ES-I3 (cell line): Measurements from ENCODE around the gene PPME1.
"Not testable (repeated sequence)": the region's sequence is repeated elsewhere in the genome, so short reads cannot be mapped to it uniquely, and the experiment has no call there.

Experiments
- H3K36me3 ChIP-seq: 2 replicates; pipeline ENCODE4 v1.6.1; 2013; ENCODE audit warnings: mild to moderate bottlenecking, low read length, control low read depth, moderate library complexity; ENCODE audit not compliant: insufficient read depth
- H3K4me1 ChIP-seq: 2 replicates; pipeline ENCODE4 v1.6.1; 2013; ENCODE audit warnings: mild to moderate bottlenecking, control low read depth, low read length; ENCODE audit not compliant: insufficient read depth
- H3K9ac ChIP-seq: 2 replicates; pipeline ENCODE4 v1.6.1; 2013; ENCODE audit warnings: low read depth, mild to moderate bottlenecking, low read length, moderate library complexity
- H3K9me3 ChIP-seq: 2 replicates; pipeline ENCODE4 v1.6.1; 2013; ENCODE audit warnings: mild to moderate bottlenecking, low read length, moderate library complexity; ENCODE audit not compliant: control insufficient read depth, insufficient read depth

PPME1 gene

GRCh38 chr11:74170694-74171629 is at the start of gene PPME1, which contains the start of gene C2CD3:
Gene PPME1 (plus strand): TSS chr11:74171289. CDS start chr11:74171422, 133 bp downstream.
Gene C2CD3 (minus strand): TSS chr11:74171002. CDS start chr11:74170792, 210 bp downstream.
- Histone ChIP-seq H3K9me3 (no peaks in the 10 kb centered on the region), H3K9ac (peak within 1 kb of the TSS; percentile 94), H3K4me1 (peaks cover 13% of the 10 kb centered on the region; the same call in 1 of the 2 replicates), H3K36me3 (no peaks in the 10 kb centered on the region)

GRCh38 chr11:74121804-74122203 is 49.3 kb upstream of the PPME1 start:
- Histone ChIP-seq H3K4me1 (no peaks in the 10 kb centered on the region), H3K9ac (no peak overlapping the region), H3K36me3 (no peaks in the 10 kb centered on the region), H3K9me3 (no peaks in the 10 kb centered on the region)

- Histone ChIP-seq H3K36me3 (no peaks in the 10 kb centered on the region), H3K9ac (no peak overlapping the region)
Measured at GRCh38 chr11:74123008-74123448, 48.1 kb upstream of the PPME1 start.

GRCh38 chr11:74129121-74129520 is 42.0 kb upstream of the PPME1 start:
- H3K4me1 ChIP-seq, H3K9ac ChIP-seq, H3K9me3 ChIP-seq, H3K36me3 ChIP-seq: not testable (repeated sequence)

More at GRCh38 chr11:74123008-74123448, 48.1 kb upstream of the PPME1 start:
- H3K4me1 ChIP-seq = no peaks in the 10 kb centered on the region
- no peaks in the 10 kb centered on the region for H3K9me3 ChIP-seq

GRCh38 chr11:74132833-74133232 is 38.3 kb upstream of the PPME1 start:
- Histone ChIP-seq H3K4me1 (no peaks in the 10 kb centered on the region), H3K9ac (no peak overlapping the region), H3K9me3 (0 out of 2 replicates have a peak, but pooled peaks cover 3% of the 10 kb centered on the region), H3K36me3 (no peaks in the 10 kb centered on the region; the same call in 1 of the 2 replicates)

GRCh38 chr11:74133436-74133835 is 37.7 kb upstream of the PPME1 start:
- Histone ChIP-seq H3K36me3 (no peaks in the 10 kb centered on the region; the same call in 1 of the 2 replicates), H3K9me3 (0 out of 2 replicates have a peak, but pooled peaks cover 3% of the 10 kb centered on the region), H3K4me1 (peaks cover 4% of the 10 kb centered on the region; the same call in 1 of the 2 replicates), H3K9ac (no peak overlapping the region)

- H3K36me3 ChIP-seq = no peaks in the 10 kb centered on the region; the same call in 1 of the 2 replicates
- no peak overlapping the region for H3K9ac ChIP-seq
- peaks cover 8% of the 10 kb centered on the region; the same call in 1 of the 2 replicates for H3K9me3 ChIP-seq
- peaks cover 10% of the 10 kb centered on the region; the same call in 1 of the 2 replicates for H3K4me1 ChIP-seq
Measured at GRCh38 chr11:74134661-74135060, 36.4 kb upstream of the PPME1 start.

- Histone ChIP-seq H3K4me1 (peaks cover 13% of the 10 kb centered on the region), H3K9ac (no peak overlapping the region), H3K9me3 (peaks cover 6% of the 10 kb centered on the region; the same call in 1 of the 2 replicates), H3K36me3 (no peaks in the 10 kb centered on the region; the same call in 1 of the 2 replicates)
Measured at GRCh38 chr11:74135127-74135840, 35.8 kb upstream of the PPME1 start.

- peaks cover 26% of the 10 kb centered on the region for H3K4me1 ChIP-seq
- H3K9me3 ChIP-seq = peaks cover 5% of the 10 kb centered on the region; the same call in 1 of the 2 replicates
- H3K9ac ChIP-seq = no peak overlapping the region
- H3K36me3 ChIP-seq = no peaks in the 10 kb centered on the region
Measured at GRCh38 chr11:74138021-74138420, 33.1 kb upstream of the PPME1 start.

GRCh38 chr11:74138572-74138971 is 32.5 kb upstream of the PPME1 start:
- Histone ChIP-seq H3K9ac (no peak overlapping the region), H3K4me1 (peaks cover 26% of the 10 kb centered on the region), H3K9me3 (peaks cover 5% of the 10 kb centered on the region; the same call in 1 of the 2 replicates), H3K36me3 (no peaks in the 10 kb centered on the region)

GRCh38 chr11:74139151-74139918 is 31.8 kb upstream of the PPME1 start:
- H3K9ac ChIP-seq = 0 out of 2 replicates have a peak overlapping the region, but pooled peaks have one; percentile 1
- H3K36me3 ChIP-seq = no peaks in the 10 kb centered on the region
- peaks cover 26% of the 10 kb centered on the region for H3K4me1 ChIP-seq
- H3K9me3 ChIP-seq = peaks cover 5% of the 10 kb centered on the region; the same call in 1 of the 2 replicates

- not testable (repeated sequence) for H3K9ac ChIP-seq, H3K9me3 ChIP-seq, H3K36me3 ChIP-seq
- H3K4me1 ChIP-seq = peaks cover 26% of the 10 kb centered on the region
Measured at GRCh38 chr11:74139919-74140431, 31.1 kb upstream of the PPME1 start.

GRCh38 chr11:74141241-74141695 is 29.8 kb upstream of the PPME1 start:
- no peaks in the 10 kb centered on the region for H3K36me3 ChIP-seq
- peaks cover 5% of the 10 kb centered on the region; the same call in 1 of the 2 replicates for H3K9me3 ChIP-seq
- H3K4me1 ChIP-seq = peaks cover 26% of the 10 kb centered on the region
- no peak overlapping the region for H3K9ac ChIP-seq
